Activated effector memory CD4-positive, alpha-beta T cell treated with anti-CD3 and anti-CD28 coated beads, Interleukin-2, amount 50 U/mL, for 16 hours (primary cell): ENCODE measurements around the gene CCN2.
A peak's percentile ranks its signal among the peaks of the same experiment; 100 is the strongest.
"Not testable (repeated sequence)": the region's sequence is repeated elsewhere in the genome, so short reads cannot be mapped to it uniquely, and the experiment has no call there.

ENCODE experiments used
- DNase-seq: peaks from one replicate; pipeline ENCODE4 v3.0.0-alpha.2; 2020

The CCN2 gene

GRCh38 chr6:131937703-131938631 lies 13.2 kb downstream of the CCN2 start:
- no peak for DNase-seq

GRCh38 chr6:131937226-131937625 lies 13.9 kb downstream of the CCN2 start:
- no peak for DNase-seq

- DNase-seq, result no peak
Observed at GRCh38 chr6:131936156-131936555, 15.0 kb downstream of the CCN2 start.

DNA sequence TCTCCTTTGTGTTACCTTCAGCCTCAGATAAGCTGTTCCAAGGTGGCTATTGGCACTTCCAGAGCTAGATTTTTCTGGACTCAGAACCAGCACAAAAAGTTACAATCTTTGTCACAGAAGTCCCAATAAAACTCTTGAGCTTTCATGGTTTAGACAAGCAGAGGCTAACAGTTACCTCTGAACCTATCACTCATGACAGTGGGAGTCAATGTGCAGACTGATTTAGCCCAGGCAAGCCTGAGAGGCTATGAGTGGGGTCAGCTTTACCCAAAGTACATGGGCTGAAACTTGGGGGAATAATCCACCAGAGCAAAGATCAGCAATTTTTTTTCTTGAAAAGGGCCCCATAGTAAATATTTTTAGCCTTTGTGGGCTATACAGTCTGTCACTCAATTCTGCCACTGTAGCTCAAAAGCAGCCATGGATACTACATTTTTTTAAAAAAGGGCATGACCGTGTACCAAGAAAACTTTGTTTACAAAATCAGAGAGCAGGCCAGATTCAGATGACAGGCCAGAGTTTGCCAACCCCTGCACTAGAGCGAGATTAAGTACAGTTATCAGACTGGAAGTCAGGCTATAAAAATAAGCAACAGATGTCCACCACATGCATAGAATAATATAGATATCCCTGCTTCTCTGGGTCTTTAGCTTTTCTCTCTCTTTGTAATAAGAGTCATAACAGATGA lies 20.0 kb downstream of the CCN2 start:
- DNase-seq, result no peak

DNA sequence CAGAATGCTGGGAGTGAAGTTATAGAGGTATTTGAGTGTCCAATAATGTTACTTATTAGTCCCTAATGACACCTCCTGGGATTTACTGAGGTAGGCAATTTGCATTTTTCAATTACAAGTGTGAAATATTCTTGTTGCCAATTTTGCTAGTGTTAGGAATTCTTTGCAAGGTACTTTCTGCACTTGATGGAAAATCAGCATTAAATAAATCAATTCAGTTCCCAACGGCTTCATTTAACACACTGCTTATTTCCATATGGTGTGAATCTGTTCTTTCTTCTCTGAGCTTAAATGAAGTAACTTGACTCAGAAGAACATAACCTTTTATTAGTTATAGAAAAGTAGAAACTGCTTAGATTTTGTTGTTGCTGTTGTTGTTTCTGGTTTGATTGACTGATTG lies 21.2 kb downstream of the CCN2 start:
- DNase-seq, result no peak

- no peak for DNase-seq
Observed at GRCh38 chr6:131929264-131929663, 21.9 kb downstream of the CCN2 start.

- no peak for DNase-seq
Observed at GRCh38 chr6:131924881-131925474, 26.2 kb downstream of the CCN2 start.

GRCh38 chr6:131923356-131923755 lies 27.8 kb downstream of the CCN2 start:
- no peak for DNase-seq

- no peak for DNase-seq
Observed at GRCh38 chr6:131920656-131921055, 30.5 kb downstream of the CCN2 start.

DNA sequence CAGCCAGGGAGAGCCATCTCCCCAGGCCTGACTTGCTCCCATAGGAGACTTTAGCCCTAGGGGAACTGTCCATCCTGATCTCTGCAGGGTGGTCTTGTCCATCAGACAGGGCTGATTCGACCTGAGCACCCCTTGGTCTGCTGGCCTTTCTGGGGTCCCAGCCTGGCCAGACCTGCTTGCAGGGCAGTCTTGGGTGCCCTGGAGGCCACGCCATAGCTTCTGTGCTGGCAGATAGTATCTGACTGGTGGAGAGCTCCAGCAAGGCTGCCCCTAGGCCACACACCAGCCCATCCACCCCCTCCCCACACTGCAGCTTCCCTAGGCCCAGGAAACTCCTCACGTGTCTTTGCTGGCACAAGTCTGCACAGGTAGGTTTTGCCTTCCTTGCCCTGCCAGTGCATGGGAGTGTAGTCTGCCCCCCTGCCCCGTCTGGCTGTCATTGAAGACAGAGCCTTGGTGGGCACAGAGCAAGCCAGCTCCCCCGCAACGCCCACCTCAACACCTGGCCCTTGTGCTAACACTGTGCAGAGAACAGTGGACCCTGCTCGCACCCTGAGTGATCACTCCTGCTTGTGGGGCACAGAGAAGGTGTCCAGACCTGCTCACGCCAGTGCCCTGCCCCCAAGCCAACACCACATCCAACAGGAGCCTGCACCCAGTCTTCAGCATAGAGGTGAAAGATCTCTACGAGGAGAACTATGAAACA lies 32.4 kb downstream of the CCN2 start:
- no peak for DNase-seq

- no peak for DNase-seq
Observed at GRCh38 chr6:131917763-131918649, 33.2 kb downstream of the CCN2 start.

DNA sequence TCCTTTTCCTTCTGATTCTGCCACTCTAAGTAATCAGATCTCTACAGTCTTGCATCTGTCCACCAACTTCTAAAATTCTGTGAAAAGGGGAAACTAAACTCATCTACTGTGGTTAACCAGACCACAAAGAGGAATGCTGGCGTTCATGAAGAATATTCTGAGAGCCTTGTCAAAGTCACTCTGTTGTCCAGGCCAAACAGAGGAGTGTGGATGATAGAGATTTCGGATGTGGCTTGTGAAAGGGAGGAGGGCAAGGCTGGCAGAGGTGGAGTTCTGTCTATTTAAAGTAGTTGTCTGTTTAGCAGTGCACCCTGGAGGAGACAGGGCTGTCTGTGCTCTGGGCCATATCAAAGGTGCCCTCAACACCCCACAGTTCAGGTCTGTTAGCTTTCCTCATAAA lies 33.9 kb downstream of the CCN2 start:
- DNase-seq, result no peak

GRCh38 chr6:131916847-131917246 lies 34.3 kb downstream of the CCN2 start:
- DNase-seq, result no peak

DNA sequence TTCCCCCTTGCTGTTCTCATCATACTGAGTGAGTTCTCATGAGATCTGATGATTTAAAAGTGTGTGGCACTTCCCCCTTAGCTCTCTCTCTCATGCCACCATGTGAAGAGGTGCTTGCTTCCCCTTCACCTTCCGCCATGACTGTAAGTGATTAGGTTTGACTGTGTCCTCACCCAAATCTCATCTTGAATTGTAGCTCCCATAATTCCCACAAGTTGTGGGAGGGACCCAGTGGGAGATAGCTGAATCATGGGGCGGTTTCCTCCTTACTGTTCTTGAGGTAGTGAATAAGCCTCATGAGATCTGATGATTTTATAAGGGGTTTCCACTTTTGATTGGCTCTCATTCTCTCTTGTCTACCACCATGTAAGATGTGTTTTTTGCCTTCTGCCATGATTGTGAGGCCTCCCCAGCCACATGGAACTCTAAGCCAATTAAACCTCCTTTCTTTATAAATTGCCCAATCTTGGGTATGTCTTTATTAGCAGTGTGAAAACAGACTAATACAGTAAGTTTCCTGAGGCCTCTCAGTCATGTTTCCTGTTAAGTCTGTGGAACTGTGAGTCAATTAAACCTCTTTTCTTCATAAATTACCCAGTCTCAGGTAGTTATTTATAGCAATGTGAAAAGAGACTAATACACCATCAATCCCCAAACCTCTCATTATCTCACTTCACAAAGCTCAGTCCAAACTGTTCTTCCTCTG lies 34.9 kb downstream of the CCN2 start:
- not testable (repeated sequence) for DNase-seq

DNA sequence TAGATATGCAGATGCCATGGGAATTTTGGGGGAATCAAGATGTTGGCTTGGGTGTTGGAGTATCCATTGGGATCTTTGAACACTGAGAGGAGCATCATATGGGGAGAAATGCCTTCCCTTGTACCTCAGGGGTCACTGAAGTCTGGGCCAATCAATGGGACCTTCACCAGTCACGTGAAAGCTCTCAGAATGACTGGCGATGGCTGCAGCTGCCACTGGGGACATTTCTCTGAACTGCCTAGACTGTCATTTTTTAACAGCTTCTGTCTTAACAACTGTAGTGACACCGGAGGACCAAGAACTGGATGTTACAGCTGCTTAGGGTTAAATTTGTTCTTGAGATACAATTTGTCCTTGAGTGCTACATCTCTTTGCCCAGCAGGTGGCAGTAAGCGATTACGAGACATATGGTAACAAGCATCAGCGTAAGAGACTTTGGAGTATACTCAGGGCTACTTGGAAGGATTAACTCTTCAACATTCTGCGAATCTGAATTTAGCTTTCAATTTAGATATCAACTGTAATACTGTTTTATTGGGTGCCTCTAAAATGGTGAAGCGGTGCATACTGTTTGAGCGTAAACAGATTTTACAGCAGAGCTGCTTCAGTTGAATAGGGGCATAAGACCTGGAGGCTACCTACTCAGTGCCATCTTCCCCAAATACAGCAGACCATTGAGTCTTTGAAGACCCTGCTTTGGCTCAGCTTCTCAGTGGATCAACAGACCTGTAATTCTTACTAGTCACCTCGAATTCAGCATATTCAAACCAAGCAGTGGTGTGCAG lies 36.0 kb downstream of the CCN2 start:
- DNase-seq, result peak; percentile 75

DNA sequence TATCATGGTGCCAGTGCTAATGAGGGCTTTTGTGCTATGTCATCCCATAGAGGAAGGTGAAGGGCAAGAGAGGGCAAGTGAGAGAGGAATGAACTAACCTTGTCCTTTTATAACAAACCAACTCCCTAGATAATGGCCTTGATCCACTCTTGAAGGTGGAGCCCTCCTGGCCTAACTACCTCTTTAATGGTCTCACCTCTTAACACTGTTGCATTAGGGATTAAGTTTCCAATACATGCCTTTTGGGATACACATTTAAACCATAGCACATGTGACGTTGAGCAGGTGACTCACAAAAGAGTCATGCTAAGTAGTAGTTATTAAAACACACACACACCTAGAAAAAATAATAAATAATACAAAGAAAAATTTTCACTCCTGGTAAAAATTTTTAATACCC lies 36.9 kb downstream of the CCN2 start:
- DNase-seq, result no peak

- DNase-seq, result no peak
Observed at GRCh38 chr6:131911951-131912350, 39.2 kb downstream of the CCN2 start.

GRCh38 chr6:131910956-131911355 lies 40.2 kb downstream of the CCN2 start:
- DNase-seq, result no peak

DNA sequence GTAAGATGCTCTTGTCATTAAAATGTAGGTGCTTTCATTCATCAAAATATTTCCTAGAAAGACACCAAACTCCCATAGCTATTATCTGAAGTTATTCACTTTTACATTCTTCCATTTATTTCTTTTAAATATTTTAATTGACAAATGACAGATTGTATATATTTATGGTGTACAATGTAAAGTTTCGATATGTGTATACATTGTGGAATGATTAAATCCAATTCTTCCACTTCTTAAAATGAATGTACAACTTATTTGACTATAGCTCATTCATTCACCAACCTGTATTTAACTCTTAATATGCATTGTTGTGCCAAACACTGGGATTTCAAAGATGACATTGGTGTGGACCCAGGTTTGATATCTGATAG lies 41.0 kb downstream of the CCN2 start:
- no peak for DNase-seq

GRCh38 chr6:131909408-131910218 lies 41.6 kb downstream of the CCN2 start:
- DNase-seq, result peak; percentile 86
